ENCODE measurements around the gene PAGR1.

Gene PAGR1

GRCh38 chr16:29794231-29794710 lies 21.7 kb upstream of the PAGR1 start:
- DNase-seq (ENCODE audit: low read depth): no peak
- peak overlapping the region; percentile 8 for H3K4me3 ChIP-seq (ENCODE audit: low read depth, low read length)
- TF ChIP-seq MAX (IDR thresholded peaks at IDR 0.05; ENCODE audit: low read depth, low read length): no peak
- TF ChIP-seq POLR2A (IDR thresholded peaks at IDR 0.05; ENCODE audit: extremely low read depth, insufficient read length): no peak
- no peak for TF ChIP-seq MYC (IDR thresholded peaks at IDR 0.05; ENCODE audit: low read depth, low read length)
- TF ChIP-seq, protein P1, sequence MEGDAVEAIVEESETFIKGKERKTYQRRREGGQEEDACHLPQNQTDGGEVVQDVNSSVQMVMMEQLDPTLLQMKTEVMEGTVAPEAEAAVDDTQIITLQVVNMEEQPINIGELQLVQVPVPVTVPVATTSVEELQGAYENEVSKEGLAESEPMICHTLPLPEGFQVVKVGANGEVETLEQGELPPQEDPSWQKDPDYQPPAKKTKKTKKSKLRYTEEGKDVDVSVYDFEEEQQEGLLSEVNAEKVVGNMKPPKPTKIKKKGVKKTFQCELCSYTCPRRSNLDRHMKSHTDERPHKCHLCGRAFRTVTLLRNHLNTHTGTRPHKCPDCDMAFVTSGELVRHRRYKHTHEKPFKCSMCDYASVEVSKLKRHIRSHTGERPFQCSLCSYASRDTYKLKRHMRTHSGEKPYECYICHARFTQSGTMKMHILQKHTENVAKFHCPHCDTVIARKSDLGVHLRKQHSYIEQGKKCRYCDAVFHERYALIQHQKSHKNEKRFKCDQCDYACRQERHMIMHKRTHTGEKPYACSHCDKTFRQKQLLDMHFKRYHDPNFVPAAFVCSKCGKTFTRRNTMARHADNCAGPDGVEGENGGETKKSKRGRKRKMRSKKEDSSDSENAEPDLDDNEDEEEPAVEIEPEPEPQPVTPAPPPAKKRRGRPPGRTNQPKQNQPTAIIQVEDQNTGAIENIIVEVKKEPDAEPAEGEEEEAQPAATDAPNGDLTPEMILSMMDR (IDR thresholded peaks at IDR 0.05; ENCODE audit: low read depth, low read length): no peak

DNA sequence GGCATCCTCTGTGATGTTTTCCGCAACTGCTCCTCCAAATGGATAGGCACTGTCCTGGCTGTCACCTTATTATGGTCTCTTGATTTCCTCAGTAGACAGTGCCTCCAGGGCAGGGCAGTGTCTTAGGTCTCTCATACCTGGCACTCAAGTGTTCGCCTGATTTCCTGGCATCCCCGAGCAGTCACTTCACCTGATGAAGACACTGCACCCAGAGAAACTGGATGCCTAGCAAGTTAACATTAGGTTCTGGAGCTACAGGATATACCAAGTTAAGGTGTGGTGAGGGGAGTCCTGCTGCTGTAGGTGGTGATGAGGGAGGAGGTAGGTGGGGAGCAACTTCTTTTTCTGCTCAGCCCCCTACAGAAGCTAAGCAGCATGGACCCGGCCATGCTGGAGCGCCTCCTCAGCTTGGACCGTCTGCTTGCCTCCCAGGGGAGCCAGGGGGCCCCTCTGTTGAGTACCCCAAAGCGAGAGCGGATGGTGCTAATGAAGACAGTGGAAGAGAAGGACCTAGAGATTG lies 13.5 kb upstream of the PAGR1 start:
- TF ChIP-seq, protein P1 (IDR thresholded peaks at IDR 0.05; ENCODE audit: low read depth, low read length): no peak
- TF ChIP-seq POLR2A (IDR thresholded peaks at IDR 0.05; ENCODE audit: extremely low read depth, insufficient read length) (no peak), MYC (IDR thresholded peaks at IDR 0.05; ENCODE audit: low read depth, low read length) (no peak), MAX (IDR thresholded peaks at IDR 0.05; ENCODE audit: low read depth, low read length) (no peak)
- H3K4me3 ChIP-seq (ENCODE audit: low read depth, low read length): no peak overlapping the region
- DNase-seq (ENCODE audit: low read depth): no peak

DNA sequence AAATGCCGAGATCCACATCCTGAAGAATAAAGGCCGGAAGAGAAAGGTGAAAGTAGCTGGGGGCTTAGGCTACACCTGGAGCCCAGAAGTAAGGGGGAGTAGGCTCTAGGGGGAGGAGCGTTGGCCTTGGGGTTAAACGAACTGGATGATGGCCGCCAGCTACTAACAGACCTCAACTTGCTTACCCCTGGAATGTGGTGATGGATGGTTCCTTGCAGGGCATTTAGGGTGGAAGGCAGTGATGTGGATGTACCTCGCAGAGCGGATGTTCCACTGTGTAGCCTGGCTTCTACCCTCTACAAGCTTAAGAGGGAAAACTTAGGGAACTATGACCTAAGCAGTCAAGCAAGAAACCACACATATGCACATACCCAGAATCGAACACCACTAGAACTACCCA lies 11.9 kb upstream of the PAGR1 start:
- TF ChIP-seq, protein P1 (IDR thresholded peaks at IDR 0.05; ENCODE audit: low read depth, low read length): no peak
- TF ChIP-seq POLR2A (IDR thresholded peaks at IDR 0.05; ENCODE audit: extremely low read depth, insufficient read length) (no peak), MYC (IDR thresholded peaks at IDR 0.05; ENCODE audit: low read depth, low read length) (no peak), MAX (IDR thresholded peaks at IDR 0.05; ENCODE audit: low read depth, low read length) (no peak)
- peak overlapping the region; percentile 71 for H3K4me3 ChIP-seq (ENCODE audit: low read depth, low read length)
- DNase-seq (ENCODE audit: low read depth): no peak

- peak; percentile 79 for DNase-seq (ENCODE audit: low read depth)
- TF ChIP-seq POLR2A (IDR thresholded peaks at IDR 0.05; ENCODE audit: extremely low read depth, insufficient read length) (peak; percentile 23), MAX (IDR thresholded peaks at IDR 0.05; ENCODE audit: low read depth, low read length) (no peak)
- H3K4me3 ChIP-seq (ENCODE audit: low read depth, low read length): peak overlapping the region; percentile 71
Measured at GRCh38 chr16:29804455-29805231, 11.3 kb upstream of the PAGR1 start.

DNA sequence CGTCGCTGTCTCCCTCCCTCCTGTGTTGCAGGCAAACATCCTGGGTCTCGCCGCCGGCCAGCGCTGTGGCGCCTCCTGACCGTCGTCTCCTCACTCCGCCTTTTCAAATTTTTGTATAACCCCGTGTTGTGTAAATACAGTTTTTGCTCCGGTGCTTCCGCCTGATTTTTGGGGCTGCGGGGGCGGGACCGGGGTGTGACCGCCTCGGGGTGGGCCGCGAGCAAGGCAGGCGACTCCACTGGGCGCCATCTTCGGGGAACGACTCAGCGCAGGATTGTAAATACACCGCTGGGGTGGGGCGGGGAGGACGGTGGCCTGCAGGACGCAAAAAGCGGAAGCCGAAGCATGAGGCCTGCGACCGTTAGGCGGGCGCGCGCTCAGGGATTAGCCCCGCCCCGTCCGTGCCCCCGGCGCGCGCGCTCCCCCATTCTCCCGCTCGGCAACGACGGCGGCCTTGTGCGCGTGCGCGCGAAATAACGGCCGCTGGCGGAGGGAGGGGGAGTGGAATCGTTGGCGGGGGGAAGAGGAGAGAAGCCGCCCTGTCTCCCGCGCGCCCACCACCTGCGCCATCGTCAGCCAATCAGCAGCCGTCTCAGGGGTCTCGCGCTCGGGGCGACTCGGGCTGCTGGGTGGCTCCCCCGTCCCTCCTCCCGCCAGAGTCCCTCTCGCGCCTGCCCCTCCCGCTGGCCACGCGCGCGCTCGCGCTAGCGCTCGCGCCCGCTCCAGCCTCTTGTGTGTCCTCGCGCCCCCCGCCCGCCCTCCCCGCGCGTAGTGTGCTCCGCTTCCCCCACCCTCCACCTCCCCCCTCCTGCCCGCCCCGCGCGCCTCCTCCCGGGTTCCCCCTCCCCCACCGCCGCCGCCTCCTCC lies 10.5 kb upstream of the PAGR1 start:
- DNase-seq (ENCODE audit: low read depth): peak; percentile 98
- H3K4me3 ChIP-seq (ENCODE audit: low read depth, low read length): peak overlapping the region; percentile 71
- TF ChIP-seq POLR2A (IDR thresholded peaks at IDR 0.05; ENCODE audit: extremely low read depth, insufficient read length): peak; percentile 74
- TF ChIP-seq, protein P1 (IDR thresholded peaks at IDR 0.05; ENCODE audit: low read depth, low read length): no peak
- TF ChIP-seq MAX (IDR thresholded peaks at IDR 0.05; ENCODE audit: low read depth, low read length): peak; percentile 77
- peak; percentile 99 for TF ChIP-seq MYC (IDR thresholded peaks at IDR 0.05; ENCODE audit: low read depth, low read length)
